Left ventricle myocardium superior (tissue), 1 donor: ENCODE data around the gene PATJ. TPM values are rescaled to one million over a fixed set of nuclear protein-coding genes. Genes with fewer than 3 reads are reported as not detected.

Source experiments
- ATAC-seq: fragments of 200-7000 bp; cut with Tn5 transposase; one replicate; pipeline ENCODE4 v1.9.1; 2020; ENCODE audit warnings: mild to moderate bottlenecking, moderate library complexity
- DNase-seq: peaks from one replicate; pipeline ENCODE4 v3.0.0-alpha.2; 2020
- intact Hi-C: fragments of 100-400 bp; cut with micrococcal nuclease; formaldehyde crosslinking; loops from one replicate; pipeline ENCODE4 v1.11.0; 2022
- total RNA-seq: library from RNA; stranded (reverse); fragmentation: NEBNext Ultra II Directional; extraction: Animal tissue kit (Norgen Biotek cat#: 25700); gene quantifications from one replicate; pipeline ENCODE4 v1.2.1, GENCODE V29; 2021
- donor health status: DM: no; HTN: yes; CAD: no; lungs with severe emphysema.

The PATJ gene
- total RNA-seq, 1 donor from 2014 or later = 125 TPM

GRCh38 chr1:61742620-61743430, 545 bp downstream of the PATJ start:
- intact Hi-C loops = loop anchor here (10.0 kb wide), 1 partner anchor 92 kb away; no protein-coding TSS in a partner anchor
- ATAC-seq (peak; percentile 89), DNase-seq (peak; percentile 80)

- intact Hi-C loops = loop anchor here (10.0 kb wide), 1 partner anchor 91 kb away; no protein-coding TSS in a partner anchor
- ATAC-seq (no peak), DNase-seq (no peak)
These were observed 1.1 kb downstream of the PATJ start for GRCh38 chr1:61743431-61743705.

- ATAC-seq (no peak), DNase-seq (no peak)
- intact Hi-C loops = loop anchor here (10.0 kb wide), 1 partner anchor 91 kb away; no protein-coding TSS in a partner anchor
These were observed 1.7 kb downstream of the PATJ start for GRCh38 chr1:61743716-61744580.

- DNase-seq (no peak), ATAC-seq (no peak)
- intact Hi-C loops = loop anchor here (10.0 kb wide), 1 partner anchor 88 kb away; no protein-coding TSS in a partner anchor
These were observed 4.5 kb downstream of the PATJ start for GRCh38 chr1:61746813-61747212.

GRCh38 chr1:61748566-61748965, 6.3 kb downstream of the PATJ start:
- intact Hi-C loops = loop anchor here (10.0 kb wide), 1 partner anchor 86 kb away; no protein-coding TSS in a partner anchor
- DNase-seq = no peak
- no peak for ATAC-seq

GRCh38 chr1:61749574-61749973, 7.3 kb downstream of the PATJ start:
- intact Hi-C loops = loop anchor here (10.0 kb wide), 1 partner anchor 85 kb away; no protein-coding TSS in a partner anchor
- DNase-seq (no peak), ATAC-seq (no peak)

GRCh38 chr1:61752921-61753389, 10.7 kb downstream of the PATJ start:
- ATAC-seq (no peak), DNase-seq (no peak)
- intact Hi-C loops = no loop called here

GRCh38 chr1:61753998-61754508, 11.8 kb downstream of the PATJ start:
- intact Hi-C loops = no loop called here
- ATAC-seq (no peak), DNase-seq (no peak)

- ATAC-seq (no peak), DNase-seq (no peak)
- intact Hi-C loops = no loop called here
These were observed 12.3 kb downstream of the PATJ start for GRCh38 chr1:61754545-61754944.

GRCh38 chr1:61756773-61757172, 14.5 kb downstream of the PATJ start:
- DNase-seq (no peak), ATAC-seq (no peak)
- intact Hi-C loops = no loop called here

GRCh38 chr1:61757950-61758349, 15.7 kb downstream of the PATJ start:
- intact Hi-C loops = no loop called here
- DNase-seq = no peak
- ATAC-seq = no peak

- intact Hi-C loops = no loop called here
- DNase-seq (no peak), ATAC-seq (no peak)
These were observed 27.9 kb downstream of the PATJ start for GRCh38 chr1:61770131-61770530.

- ATAC-seq = no peak
- DNase-seq = no peak
- intact Hi-C loops = no loop called here
These were observed 33.8 kb downstream of the PATJ start for GRCh38 chr1:61776091-61776490.

GRCh38 chr1:61779231-61779630, 37.0 kb downstream of the PATJ start:
- intact Hi-C loops = no loop called here
- DNase-seq = no peak
- ATAC-seq = no peak

- DNase-seq (no peak), ATAC-seq (no peak)
- intact Hi-C loops = no loop called here
These were observed 38.9 kb downstream of the PATJ start for GRCh38 chr1:61781151-61781550.

GRCh38 chr1:61782771-61783170, 40.5 kb downstream of the PATJ start:
- ATAC-seq = no peak
- intact Hi-C loops = no loop called here
- no peak for DNase-seq

- no peak for DNase-seq
- no peak for ATAC-seq
- intact Hi-C loops = no loop called here
These were observed 42.4 kb downstream of the PATJ start for GRCh38 chr1:61784726-61785125.

- DNase-seq = no peak
- intact Hi-C loops = no loop called here
- ATAC-seq = no peak
These were observed 48.6 kb downstream of the PATJ start for GRCh38 chr1:61790837-61791236.

- intact Hi-C loops = no loop called here
- ATAC-seq = no peak
- DNase-seq = no peak
These were observed 54.9 kb downstream of the PATJ start for GRCh38 chr1:61797045-61797755.
